WERI-Rb-1 (cell line): Measurements from ENCODE around the gene HTT.

Experiments
- DNase-seq: peaks from one replicate; pipeline ENCODE4 v3.0.0-alpha.2; 2020
- H3K27ac ChIP-seq: fragments of 250-450 bp; sonication (Bioruptor Pico); 2 replicates; pipeline ENCODE4 v1.5.1; 2020; ENCODE audit warnings: mild to moderate bottlenecking, moderate library complexity
- H3K27me3 ChIP-seq: fragments of 250-450 bp; sonication (Bioruptor Pico); 2 replicates; pipeline ENCODE4 v1.5.1; 2021; ENCODE audit warnings: mild to moderate bottlenecking, low read depth, moderate library complexity; ENCODE audit not compliant: insufficient read depth, severe bottlenecking
- H3K36me3 ChIP-seq: fragments of 250-450 bp; sonication (Bioruptor Pico); 2 replicates; pipeline ENCODE4 v1.5.1; 2020; ENCODE audit warnings: mild to moderate bottlenecking, moderate library complexity
- H3K4me3 ChIP-seq: 2 replicates; pipeline ENCODE4 v1.5.1; 2011; ENCODE audit warnings: low read depth, mild to moderate bottlenecking, control low read depth, low read length
- H3K9me3 ChIP-seq: fragments of 250-450 bp; sonication (Bioruptor Pico); 2 replicates; pipeline ENCODE4 v1.5.1; 2021; ENCODE audit warnings: mild to moderate bottlenecking, moderate library complexity; ENCODE audit not compliant: severe bottlenecking
- CTCF ChIP-seq: IDR thresholded peaks from 2 replicates; pipeline ENCODE4 v1.5.1; 2011; ENCODE audit warnings: low read depth, mild to moderate bottlenecking, control low read depth, inconsistent platforms, low read length

The HTT gene

GRCh38 chr4:3074078-3074845 lies at the start of gene HTT, which contains the start of gene HTT-AS:
HTT (plus strand) TSS chr4:3074681; CDS start chr4:3074826, 145 bp downstream.
HTT-AS (minus strand) TSS chr4:3074538.
- TF ChIP-seq CTCF: no peak
- Histone ChIP-seq H3K27ac (peak within 1 kb of the TSS; percentile 97), H3K36me3 (peaks cover 10% of the 10 kb centered on the region; the same call in 1 of the 2 replicates), H3K4me3 (peak within 1 kb of the TSS; percentile 86), H3K9me3 (no peaks in the 10 kb centered on the region), H3K27me3 (no peaks in the 10 kb centered on the region)
- DNase-seq: peak; percentile 98

- DNase-seq: no peak
- H3K27me3 ChIP-seq: no peaks in the 10 kb centered on the region
- no peak for TF ChIP-seq CTCF
- H3K9me3 ChIP-seq: peaks cover 5% of the 10 kb centered on the region
- no peaks in the 10 kb centered on the region for H3K36me3 ChIP-seq
- no peak overlapping the region for H3K4me3 ChIP-seq
- no peak overlapping the region for H3K27ac ChIP-seq
These were observed 48.6 kb upstream of the HTT start for GRCh38 chr4:3025881-3026280.

GRCh38 chr4:3026540-3026939 lies 47.9 kb upstream of the HTT start:
- Histone ChIP-seq H3K27ac (no peak overlapping the region), H3K27me3 (no peaks in the 10 kb centered on the region), H3K4me3 (no peak overlapping the region), H3K9me3 (peaks cover 5% of the 10 kb centered on the region), H3K36me3 (no peaks in the 10 kb centered on the region)
- DNase-seq: no peak
- TF ChIP-seq CTCF: no peak

GRCh38 chr4:3029464-3029863 lies 45.0 kb upstream of the HTT start:
- Histone ChIP-seq H3K4me3 (no peak overlapping the region), H3K27ac (no peak overlapping the region), H3K9me3 (no peaks in the 10 kb centered on the region), H3K36me3 (no peaks in the 10 kb centered on the region), H3K27me3 (no peaks in the 10 kb centered on the region)
- no peak for DNase-seq
- TF ChIP-seq CTCF: no peak

GRCh38 chr4:3030566-3031356 lies 43.7 kb upstream of the HTT start:
- H3K27me3 ChIP-seq: no peaks in the 10 kb centered on the region
- no peak for TF ChIP-seq CTCF
- H3K4me3 ChIP-seq: no peak overlapping the region
- no peak for DNase-seq
- no peaks in the 10 kb centered on the region for H3K36me3 ChIP-seq
- no peaks in the 10 kb centered on the region for H3K9me3 ChIP-seq
- no peak overlapping the region for H3K27ac ChIP-seq
